Measurements from ENCODE around the gene TEDC1. TPM values are rescaled to one million over a fixed set of nuclear protein-coding genes. Genes with fewer than 3 reads are reported as not detected.

The TEDC1 gene
- total RNA-seq, 1 experiment from 2014 or later, result 34.0 TPM

DNA sequence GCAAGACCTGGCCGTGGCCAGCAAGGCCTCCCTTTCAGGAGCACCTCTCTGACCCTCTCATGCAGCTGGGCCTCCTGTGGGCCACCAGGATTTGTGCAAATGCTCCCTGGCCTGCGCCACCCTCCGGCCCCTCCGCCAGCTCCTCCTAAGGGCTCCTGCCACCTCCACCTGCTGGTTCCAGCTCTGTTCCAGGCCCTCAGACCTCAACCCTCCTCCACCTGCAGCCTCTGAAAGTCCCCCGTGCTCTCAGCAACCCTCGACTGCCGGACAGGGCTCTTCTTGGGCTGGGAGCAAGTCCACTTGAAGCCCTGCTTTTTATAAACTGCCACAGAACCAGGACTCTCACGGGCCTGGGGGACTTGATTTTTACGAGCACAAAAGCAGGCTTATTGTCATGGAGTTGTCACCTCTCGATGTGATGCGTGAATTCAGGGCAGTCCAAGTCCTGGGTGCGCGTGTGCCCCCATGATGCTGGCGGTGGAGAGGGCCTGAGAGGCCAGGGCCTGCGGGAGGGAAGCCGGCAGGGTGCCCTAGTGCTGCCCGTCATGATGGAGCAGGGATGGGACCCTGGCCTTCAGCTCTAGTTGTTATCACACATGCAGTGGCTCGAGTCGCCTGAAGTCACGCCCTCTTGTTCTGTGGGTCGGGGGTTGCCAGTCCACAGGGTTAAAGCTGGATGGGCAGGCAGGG is 9.1 kb downstream of the TEDC1 start:
- TF ChIP-seq EZH2 (IDR thresholded peaks at IDR 0.05; ENCODE audit: borderline replicate concordance, low read depth, low read length, poor library complexity, severe bottlenecking), result no peak
- TF ChIP-seq, protein P1, sequence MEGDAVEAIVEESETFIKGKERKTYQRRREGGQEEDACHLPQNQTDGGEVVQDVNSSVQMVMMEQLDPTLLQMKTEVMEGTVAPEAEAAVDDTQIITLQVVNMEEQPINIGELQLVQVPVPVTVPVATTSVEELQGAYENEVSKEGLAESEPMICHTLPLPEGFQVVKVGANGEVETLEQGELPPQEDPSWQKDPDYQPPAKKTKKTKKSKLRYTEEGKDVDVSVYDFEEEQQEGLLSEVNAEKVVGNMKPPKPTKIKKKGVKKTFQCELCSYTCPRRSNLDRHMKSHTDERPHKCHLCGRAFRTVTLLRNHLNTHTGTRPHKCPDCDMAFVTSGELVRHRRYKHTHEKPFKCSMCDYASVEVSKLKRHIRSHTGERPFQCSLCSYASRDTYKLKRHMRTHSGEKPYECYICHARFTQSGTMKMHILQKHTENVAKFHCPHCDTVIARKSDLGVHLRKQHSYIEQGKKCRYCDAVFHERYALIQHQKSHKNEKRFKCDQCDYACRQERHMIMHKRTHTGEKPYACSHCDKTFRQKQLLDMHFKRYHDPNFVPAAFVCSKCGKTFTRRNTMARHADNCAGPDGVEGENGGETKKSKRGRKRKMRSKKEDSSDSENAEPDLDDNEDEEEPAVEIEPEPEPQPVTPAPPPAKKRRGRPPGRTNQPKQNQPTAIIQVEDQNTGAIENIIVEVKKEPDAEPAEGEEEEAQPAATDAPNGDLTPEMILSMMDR (conservative IDR thresholded peaks at IDR 0.05; ENCODE audit: low read depth, low read length), result no peak
- intact Hi-C loops (cut with micrococcal nuclease; ENCODE audit: unreplicated experiment), result no loop called here
- H3K9me3 ChIP-seq (ENCODE audit: low read depth, low read length, poor library complexity, severe bottlenecking), result no peaks in the 10 kb centered on the region
- no peaks in the 10 kb centered on the region for H3K27me3 ChIP-seq (replicated peaks; ENCODE audit: insufficient read depth, low read depth, low read length, poor library complexity)
- POLR2A ChIA-PET (ENCODE audit: low non-redundant PET), result no interaction called here
- no peaks in the 10 kb centered on the region for H3K4me1 ChIP-seq (ENCODE audit: insufficient read depth, low read length, poor library complexity, severe bottlenecking)
- no TSS peak for BruUV-seq (replicated peaks)
- CTCF ChIA-PET, result no interaction called here
- H3K27ac ChIP-seq (ENCODE audit: low read depth, low read length, poor library complexity, severe bottlenecking), result no peak overlapping the region
- DNase-seq (ENCODE audit: low spot score), result no peak
- no peaks in the 10 kb centered on the region for H3K36me3 ChIP-seq (ENCODE audit: insufficient read depth, low read length, poor library complexity, severe bottlenecking)
- H3K4me3 ChIP-seq (ENCODE audit: low read depth, low read length, poor library complexity, severe bottlenecking), result no peak overlapping the region

DNA sequence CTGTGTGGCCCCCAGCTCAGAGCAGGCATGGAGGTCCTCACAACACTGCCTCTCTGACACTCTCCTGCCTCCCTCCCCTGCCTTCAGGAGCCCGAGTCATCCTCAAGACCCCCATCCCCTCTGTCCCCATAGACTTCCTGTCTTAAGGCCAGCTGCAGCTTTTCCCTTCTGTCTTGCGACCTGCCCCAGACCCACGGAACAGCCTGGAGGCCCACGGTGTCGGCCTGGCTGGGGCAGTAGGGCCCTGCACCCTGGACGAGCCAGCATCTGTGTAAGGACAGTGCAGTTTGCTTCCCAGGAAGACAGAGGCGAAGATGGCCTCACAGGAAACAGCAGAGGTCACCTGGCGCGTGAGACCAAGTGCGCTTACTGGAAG is 9.7 kb downstream of the TEDC1 start:
- H3K4me3 ChIP-seq (ENCODE audit: low read depth, low read length, poor library complexity, severe bottlenecking), result no peak overlapping the region
- H3K27me3 ChIP-seq (replicated peaks; ENCODE audit: insufficient read depth, low read depth, low read length, poor library complexity), result no peaks in the 10 kb centered on the region
- BruUV-seq (replicated peaks), result no TSS peak
- H3K27ac ChIP-seq (ENCODE audit: low read depth, low read length, poor library complexity, severe bottlenecking), result no peak overlapping the region
- CTCF ChIA-PET, result no interaction called here
- DNase-seq (ENCODE audit: low spot score), result no peak
- H3K36me3 ChIP-seq (ENCODE audit: insufficient read depth, low read length, poor library complexity, severe bottlenecking), result no peaks in the 10 kb centered on the region
- TF ChIP-seq, protein P1 (conservative IDR thresholded peaks at IDR 0.05; ENCODE audit: low read depth, low read length), result no peak
- no peak for TF ChIP-seq EZH2 (IDR thresholded peaks at IDR 0.05; ENCODE audit: borderline replicate concordance, low read depth, low read length, poor library complexity, severe bottlenecking)
- intact Hi-C loops (cut with micrococcal nuclease; ENCODE audit: unreplicated experiment), result no loop called here
- POLR2A ChIA-PET (ENCODE audit: low non-redundant PET), result no interaction called here
- no peaks in the 10 kb centered on the region for H3K9me3 ChIP-seq (ENCODE audit: low read depth, low read length, poor library complexity, severe bottlenecking)
- H3K4me1 ChIP-seq (ENCODE audit: insufficient read depth, low read length, poor library complexity, severe bottlenecking), result no peaks in the 10 kb centered on the region

DNA sequence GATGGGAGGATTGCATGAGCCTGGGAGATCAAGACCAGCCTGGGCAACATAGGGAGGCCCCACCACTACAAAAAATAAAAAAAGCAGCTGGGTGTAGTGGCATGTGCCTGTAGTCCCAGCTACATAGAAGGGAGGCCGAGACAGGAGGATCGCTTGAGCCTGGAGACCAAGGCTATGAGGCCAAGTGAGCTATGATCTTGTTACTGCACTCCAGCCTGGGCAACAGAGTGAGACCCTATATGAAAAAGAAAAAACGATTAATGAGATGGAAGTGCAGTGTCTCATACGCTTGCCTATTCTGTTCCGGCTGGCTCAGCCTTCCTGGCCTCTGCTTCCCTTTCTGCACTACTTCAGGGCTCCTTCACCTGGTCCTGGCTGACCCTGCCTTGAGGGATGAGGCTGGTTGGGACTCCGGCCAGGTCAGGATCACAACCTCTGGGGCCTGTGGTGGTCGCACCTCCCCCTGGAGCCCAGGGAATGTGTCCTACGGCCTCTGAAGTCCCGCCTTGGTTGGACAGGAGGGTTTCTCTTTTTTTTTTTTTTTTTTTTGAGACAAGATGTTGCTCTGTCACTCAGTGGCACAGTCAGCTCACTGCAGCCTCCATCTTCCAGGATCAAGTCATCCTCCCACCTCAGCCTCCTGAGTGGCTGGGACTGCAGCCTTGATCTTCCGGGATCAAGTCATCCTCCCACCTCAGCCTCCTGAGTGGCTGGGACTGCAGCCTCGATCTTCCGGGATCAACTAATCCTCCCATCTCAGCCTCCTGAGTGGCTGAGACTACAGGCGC is 10.7 kb downstream of the TEDC1 start:
- Histone ChIP-seq H3K27ac (ENCODE audit: low read depth, low read length, poor library complexity, severe bottlenecking) (no peak overlapping the region), H3K9me3 (ENCODE audit: low read depth, low read length, poor library complexity, severe bottlenecking) (no peaks in the 10 kb centered on the region), H3K4me1 (ENCODE audit: insufficient read depth, low read length, poor library complexity, severe bottlenecking) (no peaks in the 10 kb centered on the region), H3K27me3 (replicated peaks; ENCODE audit: insufficient read depth, low read depth, low read length, poor library complexity) (no peaks in the 10 kb centered on the region), H3K4me3 (ENCODE audit: low read depth, low read length, poor library complexity, severe bottlenecking) (no peak overlapping the region), H3K36me3 (ENCODE audit: insufficient read depth, low read length, poor library complexity, severe bottlenecking) (no peaks in the 10 kb centered on the region)
- ChIA-PET CTCF (no interaction called here), POLR2A (ENCODE audit: low non-redundant PET) (no interaction called here)
- BruUV-seq (replicated peaks), result no TSS peak
- intact Hi-C loops (cut with micrococcal nuclease; ENCODE audit: unreplicated experiment), result no loop called here
- TF ChIP-seq, protein P1 (conservative IDR thresholded peaks at IDR 0.05; ENCODE audit: low read depth, low read length), result no peak
- TF ChIP-seq EZH2 (IDR thresholded peaks at IDR 0.05; ENCODE audit: borderline replicate concordance, low read depth, low read length, poor library complexity, severe bottlenecking), result no peak
- DNase-seq (ENCODE audit: low spot score), result no peak
